H1 (cell line): ENCODE data around the gene PRDM2.

Source experiments
- BACH1 ChIP-seq: IDR thresholded peaks from 2 replicates; pipeline ENCODE4 v1.6.1; 2012; ENCODE audit warnings: low read length, improper control_type of control experiment
- CEBPB ChIP-seq: IDR thresholded peaks from 2 replicates; pipeline ENCODE4 v1.6.1; 2012; ENCODE audit warnings: low read depth, low read length
- CREB1 ChIP-seq: IDR thresholded peaks from 2 replicates; pipeline ENCODE4 v1.6.1; 2012; ENCODE audit warnings: inconsistent platforms
- CTCF ChIP-seq, 3 experiments: IDR thresholded peaks; 1 replicate in 2 of 3; 2 replicates in 1 of 3; pipeline versions ENCODE4 v1.5.1 to v1.6.1; 2011; ENCODE audit warnings: low read length in 3 of 3, mild to moderate bottlenecking in 3 of 3, inconsistent platforms in 2 of 3, low read depth in 1 of 3, moderate library complexity in 1 of 3; ENCODE audit not compliant: insufficient read depth in 1 of 3; ENCODE audit errors: control extremely low read depth in 1 of 3
- EZH2 ChIP-seq: fragments of 200-600 bp; sonication (generic); IDR thresholded peaks from 2 replicates; pipeline ENCODE4 v1.7.1; 2012; ENCODE audit warnings: low read depth, mild to moderate bottlenecking, moderate library complexity, low read length, inconsistent platforms; ENCODE audit not compliant: severe bottlenecking
- PHF8 ChIP-seq: fragments of 200-600 bp; sonication (generic); conservative IDR thresholded peaks from 2 replicates; pipeline ENCODE4 v1.7.1; 2012; ENCODE audit warnings: low read depth, mild to moderate bottlenecking, inconsistent platforms, low read length, moderate library complexity
- POLR2AphosphoS5 ChIP-seq: IDR thresholded peaks from 2 replicates; pipeline ENCODE4 v1.6.1; 2011; ENCODE audit warnings: low read depth, low read length
- SP1 ChIP-seq: IDR thresholded peaks from 2 replicates; pipeline ENCODE4 v1.6.1; 2011; ENCODE audit warnings: low read depth, low read length
- TBP ChIP-seq: IDR thresholded peaks from 2 replicates; pipeline ENCODE4 v1.6.1; 2011; ENCODE audit warnings: low read depth, low read length, improper control_type of control experiment
- TF ChIP-seq, protein P1 (sequence below): IDR thresholded peaks from 2 replicates; pipeline ENCODE4 v1.6.1; 2012; ENCODE audit warnings: inconsistent platforms

DNA sequence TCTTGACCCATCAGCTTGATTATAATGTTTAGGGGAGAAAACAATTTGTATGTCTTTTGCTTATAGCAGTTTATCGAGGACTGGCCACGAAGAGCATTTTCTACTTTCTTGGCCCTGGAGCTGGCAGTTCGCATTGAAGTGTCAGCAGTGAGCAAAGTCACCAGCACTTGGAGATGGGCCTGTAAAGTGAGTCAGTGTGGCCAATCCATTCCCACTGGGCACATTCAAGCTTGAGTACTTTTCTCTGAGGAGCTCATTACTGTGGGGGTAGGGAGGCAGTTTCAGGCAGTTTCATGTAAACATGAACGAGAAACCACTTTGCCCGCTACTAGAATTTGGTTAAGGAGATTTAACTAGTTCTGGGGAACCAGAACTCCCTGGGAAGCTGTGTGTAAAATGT lies 164.8 kb downstream of the PRDM2 start:
- TF ChIP-seq EZH2 (no peak), PHF8 (no peak), BACH1 (no peak), CREB1 (no peak), TBP (no peak), POLR2AphosphoS5 (no peak), CTCF (IDR thresholded peaks at IDR 0.05; ENCODE audit: control extremely low read depth in 1 of 3, insufficient read depth in 1 of 3, low read depth in 1 of 3, low read length in 3 of 3) (no peak), CEBPB (no peak), SP1 (no peak)
- TF ChIP-seq, protein P1, sequence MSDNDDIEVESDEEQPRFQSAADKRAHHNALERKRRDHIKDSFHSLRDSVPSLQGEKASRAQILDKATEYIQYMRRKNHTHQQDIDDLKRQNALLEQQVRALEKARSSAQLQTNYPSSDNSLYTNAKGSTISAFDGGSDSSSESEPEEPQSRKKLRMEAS: no peak
